Trophoblast cell (in vitro differentiated cells and primary cell): ENCODE measurements around the gene EFEMP1.

Source experiments
- DNase-seq, 2 donors: peaks; one replicate each; pipeline ENCODE4 v3.0.0-alpha.2; 2016
- H2AFZ ChIP-seq: 2 replicates; pipeline ENCODE4 v1.6.1; 2013; ENCODE audit warnings: low read length, moderate library complexity, mild to moderate bottlenecking; ENCODE audit not compliant: insufficient read depth, poor library complexity
- H2AK5ac ChIP-seq: 2 replicates; pipeline ENCODE4 v1.6.1; 2013; ENCODE audit warnings: mild to moderate bottlenecking, low read length
- H2BK120ac ChIP-seq: 2 replicates; pipeline ENCODE4 v1.6.1; 2013; ENCODE audit warnings: low read length, mild to moderate bottlenecking, moderate library complexity; ENCODE audit not compliant: insufficient read depth, poor library complexity
- H2BK12ac ChIP-seq: 2 replicates; pipeline ENCODE4 v1.6.1; 2013; ENCODE audit warnings: mild to moderate bottlenecking, low read length, moderate library complexity
- H2BK5ac ChIP-seq: 2 replicates; pipeline ENCODE4 v1.6.1; 2013; ENCODE audit warnings: low read length, low read depth, moderate library complexity, mild to moderate bottlenecking; ENCODE audit not compliant: poor library complexity
- H3K14ac ChIP-seq: 2 replicates; pipeline ENCODE4 v1.6.1; 2013; ENCODE audit warnings: mild to moderate bottlenecking, low read length
- H3K18ac ChIP-seq: 2 replicates; pipeline ENCODE4 v1.6.1; 2013; ENCODE audit warnings: mild to moderate bottlenecking, low read length
- H3K23ac ChIP-seq: 2 replicates; pipeline ENCODE4 v1.6.1; 2013; ENCODE audit warnings: low read length
- H3K27ac ChIP-seq: 2 replicates; pipeline ENCODE4 v1.5.1; 2013; ENCODE audit warnings: low read depth, mild to moderate bottlenecking, inconsistent platforms, low read length, moderate library complexity
- H3K27me3 ChIP-seq: 2 replicates; pipeline ENCODE4 v1.6.1; 2013; ENCODE audit warnings: inconsistent platforms, mild to moderate bottlenecking, low read length, moderate library complexity; ENCODE audit not compliant: insufficient read depth
- H3K36me3 ChIP-seq, 2 experiments: 1 replicate in 1 of 2; 2 replicates in 1 of 2; pipeline ENCODE4 v1.6.1; 2013; ENCODE audit warnings: low read length in 2 of 2, mild to moderate bottlenecking in 2 of 2, moderate library complexity in 1 of 2; ENCODE audit not compliant: insufficient read depth in 2 of 2, control insufficient read depth in 1 of 2
- H3K4ac ChIP-seq: 2 replicates; pipeline ENCODE4 v1.6.1; 2013; ENCODE audit warnings: low read depth, mild to moderate bottlenecking, low read length, moderate library complexity
- H3K4me1 ChIP-seq, 2 experiments: 1 replicate in 1 of 2; 2 replicates in 1 of 2; pipeline ENCODE4 v1.6.1; 2013; ENCODE audit warnings: low read length in 2 of 2, mild to moderate bottlenecking in 2 of 2, moderate library complexity in 1 of 2; ENCODE audit not compliant: insufficient read depth in 2 of 2, control insufficient read depth in 1 of 2
- H3K4me2 ChIP-seq: 2 replicates; pipeline ENCODE4 v1.6.1; 2013; ENCODE audit warnings: inconsistent platforms, mild to moderate bottlenecking, low read length, moderate library complexity
- H3K4me3 ChIP-seq: 2 replicates; pipeline ENCODE4 v1.5.1; 2013; ENCODE audit warnings: mild to moderate bottlenecking, low read depth, low read length, inconsistent platforms
- H3K79me1 ChIP-seq: one replicate; pipeline ENCODE4 v1.6.1; 2013; ENCODE audit warnings: low read length
- H3K79me2 ChIP-seq: 2 replicates; pipeline ENCODE4 v1.6.1; 2013; ENCODE audit warnings: low read length, mild to moderate bottlenecking; ENCODE audit not compliant: control insufficient read depth, insufficient read depth, poor library complexity
- H3K9ac ChIP-seq: 2 replicates; pipeline ENCODE4 v1.6.1; 2013; ENCODE audit warnings: mild to moderate bottlenecking, low read length
- H3K9me3 ChIP-seq: 2 replicates; pipeline ENCODE4 v1.6.1; 2013; ENCODE audit warnings: low read depth, mild to moderate bottlenecking, control low read depth, inconsistent platforms, low read length; ENCODE audit not compliant: insufficient read depth
- H4K12ac ChIP-seq: 2 replicates; pipeline ENCODE4 v1.6.1; 2013; ENCODE audit warnings: low read depth, mild to moderate bottlenecking, low read length, moderate library complexity
- H4K8ac ChIP-seq: 2 replicates; pipeline ENCODE4 v1.6.1; 2013; ENCODE audit warnings: low read depth, mild to moderate bottlenecking, low read length, moderate library complexity
- H4K91ac ChIP-seq: one replicate; pipeline ENCODE4 v1.6.1; 2013; ENCODE audit warnings: low read depth, mild to moderate bottlenecking, low read length, moderate library complexity
- WGBS: extraction: QIAGEN DNeasy Blood & Tissue Kit; methylation state at CpG from one replicate; pipeline ENCODE4 v1.1.7; 2013; ENCODE audit warnings: missing lambda C conversion rate; ENCODE audit not compliant: insufficient read length, insufficient coverage; ENCODE audit errors: extremely low coverage; 5-methylcytosine and 5-hydroxymethylcytosine counted together

EFEMP1 gene

DNA sequence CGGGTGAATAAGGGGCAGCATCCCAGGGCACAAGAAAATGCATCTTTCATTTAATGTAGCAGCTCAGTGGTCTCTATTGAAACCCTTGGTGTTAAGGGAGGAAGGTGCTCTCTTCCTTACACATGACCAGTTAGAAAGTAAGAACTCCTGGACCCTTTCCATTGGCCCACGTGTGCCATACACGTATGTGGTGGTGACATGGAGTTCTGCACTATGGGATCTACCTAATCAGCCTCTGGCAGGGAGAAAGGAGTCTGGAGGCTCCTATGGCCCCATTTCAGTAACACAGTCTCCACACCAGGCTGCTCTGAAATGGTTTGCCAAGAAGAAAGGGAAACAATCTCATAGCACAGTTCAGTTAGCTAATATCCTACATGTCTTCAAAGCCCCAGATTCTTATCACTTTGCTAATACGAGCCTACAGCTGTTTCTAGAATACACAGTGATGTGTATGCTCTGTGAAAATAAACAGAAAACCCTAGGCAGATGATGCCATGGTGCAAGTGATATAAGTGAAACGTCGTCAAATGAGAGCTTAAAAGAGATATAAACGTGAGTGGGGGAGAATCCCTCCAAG lies 7.0 kb downstream of the EFEMP1 start:
- Histone ChIP-seq H3K79me1 (no peaks in the 10 kb centered on the region), H3K4me2 (no peak overlapping the region), H2BK5ac (no peak overlapping the region), H3K36me3 (no peaks in the 10 kb centered on the region), H3K14ac (no peak overlapping the region), H4K12ac (no peak overlapping the region), H3K9me3 (no peaks in the 10 kb centered on the region), H2AFZ (no peak overlapping the region), H3K27ac (no peak overlapping the region), H2BK12ac (no peak overlapping the region), H3K4me1 (peaks cover 0 to 3% of the 10 kb centered on the region in 2 experiments), H4K8ac (no peak overlapping the region), H3K79me2 (no peaks in the 10 kb centered on the region), H4K91ac (no peak overlapping the region), H3K27me3 (no peaks in the 10 kb centered on the region), H3K18ac (no peak overlapping the region), H3K4me3 (no peak overlapping the region), H2BK120ac (no peak overlapping the region), H3K9ac (no peak overlapping the region), H3K4ac (no peak overlapping the region), H3K23ac (no peak overlapping the region), H2AK5ac (no peak overlapping the region)
- no peak for DNase-seq
- WGBS = no CpG with 5 or more reads among the region's 7 CpGs

DNA sequence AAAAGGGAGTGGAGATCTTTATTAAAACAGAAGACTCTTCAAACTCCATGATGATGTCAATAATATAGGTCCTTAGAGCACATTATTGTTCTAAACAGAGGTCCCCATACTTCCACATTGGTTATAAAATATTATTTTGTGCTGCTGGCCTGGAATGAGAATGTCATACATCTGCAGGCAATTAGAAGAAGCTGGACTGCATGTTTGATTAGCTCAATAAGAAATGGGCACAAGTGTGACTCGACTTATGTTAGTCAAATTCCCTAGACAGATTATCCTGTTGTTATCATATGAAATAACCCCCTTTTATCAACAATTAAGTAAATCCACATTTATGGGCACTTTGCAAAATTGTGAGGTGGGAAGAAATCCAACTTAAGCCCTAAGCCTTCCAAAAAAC lies 8.8 kb downstream of the EFEMP1 start:
- Histone ChIP-seq H3K4me3 (no peak overlapping the region), H3K79me2 (no peaks in the 10 kb centered on the region), H2AK5ac (no peak overlapping the region), H4K12ac (no peak overlapping the region), H2BK5ac (no peak overlapping the region), H3K27ac (no peak overlapping the region), H3K27me3 (no peaks in the 10 kb centered on the region), H4K8ac (no peak overlapping the region), H3K14ac (no peak overlapping the region), H3K9ac (no peak overlapping the region), H3K9me3 (no peaks in the 10 kb centered on the region), H3K4me2 (no peak overlapping the region), H4K91ac (no peak overlapping the region), H3K18ac (no peak overlapping the region), H2BK12ac (no peak overlapping the region), H3K4me1 (peaks cover 0 to 3% of the 10 kb centered on the region in 2 experiments), H2BK120ac (no peak overlapping the region), H2AFZ (no peak overlapping the region), H3K4ac (no peak overlapping the region), H3K79me1 (no peaks in the 10 kb centered on the region), H3K36me3 (no peaks in the 10 kb centered on the region), H3K23ac (no peak overlapping the region)
- WGBS = no CpG with 5 or more reads among the region's 1 CpG
- DNase-seq = no peak

DNA sequence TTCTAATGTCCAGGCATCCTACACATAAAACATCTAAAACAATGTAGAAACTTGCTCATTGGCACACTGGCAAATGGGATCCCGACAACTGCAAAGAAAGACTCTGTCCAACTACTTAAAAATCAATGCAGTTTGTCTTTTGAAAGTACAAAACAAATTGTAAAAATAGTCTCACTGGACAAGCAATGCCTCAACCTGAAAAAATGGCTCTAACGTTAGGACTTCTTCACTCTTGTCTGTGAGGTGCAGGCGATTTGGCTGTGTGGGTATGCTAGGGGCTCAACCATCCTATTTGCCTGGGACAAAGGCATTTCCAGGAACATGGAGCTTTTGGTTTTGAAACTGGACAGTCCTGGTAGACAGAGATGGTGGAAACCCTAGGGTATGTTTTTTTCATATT lies 10.7 kb downstream of the EFEMP1 start:
- H2BK12ac ChIP-seq = no peak overlapping the region
- no peaks in the 10 kb centered on the region for H3K27me3 ChIP-seq
- no peak overlapping the region for H3K14ac ChIP-seq
- no peaks in the 10 kb centered on the region for H3K4me1 ChIP-seq
- no peaks in the 10 kb centered on the region for H3K9me3 ChIP-seq
- no peak overlapping the region for H4K12ac ChIP-seq
- no peak overlapping the region for H3K23ac ChIP-seq
- H2AFZ ChIP-seq = no peak overlapping the region
- no peak overlapping the region for H4K8ac ChIP-seq
- no peak overlapping the region for H3K4me3 ChIP-seq
- H3K79me2 ChIP-seq = no peaks in the 10 kb centered on the region
- H3K36me3 ChIP-seq = no peaks in the 10 kb centered on the region
- WGBS = no CpG with 5 or more reads among the region's 3 CpGs
- H3K27ac ChIP-seq = no peak overlapping the region
- no peak overlapping the region for H2AK5ac ChIP-seq
- H2BK5ac ChIP-seq = no peak overlapping the region
- H4K91ac ChIP-seq = no peak overlapping the region
- H3K4ac ChIP-seq = no peak overlapping the region
- H3K79me1 ChIP-seq = no peaks in the 10 kb centered on the region
- H3K18ac ChIP-seq = no peak overlapping the region
- no peak overlapping the region for H2BK120ac ChIP-seq
- no peak overlapping the region for H3K4me2 ChIP-seq
- DNase-seq = no peak
- H3K9ac ChIP-seq = no peak overlapping the region

DNA sequence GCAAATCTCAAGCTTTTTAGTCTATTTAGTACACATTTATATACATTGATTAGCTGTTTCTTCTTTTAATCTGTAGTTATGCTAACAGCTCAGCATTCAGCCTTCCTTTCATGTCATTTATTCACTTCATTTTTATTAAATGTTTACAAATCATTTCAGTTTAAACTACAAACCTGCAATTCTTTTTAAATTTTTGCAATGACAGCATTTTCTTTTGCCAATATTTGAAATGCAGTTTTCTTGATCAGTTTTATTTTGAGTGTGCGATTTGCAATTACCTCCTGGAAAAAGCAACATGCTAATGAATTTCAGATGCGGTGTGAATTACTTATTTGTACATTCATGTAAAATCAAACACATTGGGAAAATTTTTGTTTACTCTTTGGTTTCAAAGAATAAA lies 13.5 kb downstream of the EFEMP1 start:
- Histone ChIP-seq H3K9ac (no peak overlapping the region), H3K9me3 (no peaks in the 10 kb centered on the region), H3K36me3 (no peaks in the 10 kb centered on the region), H2BK5ac (no peak overlapping the region), H3K14ac (no peak overlapping the region), H2AK5ac (no peak overlapping the region), H3K4me3 (no peak overlapping the region), H3K4me2 (no peak overlapping the region), H3K4ac (no peak overlapping the region), H2BK12ac (no peak overlapping the region), H4K8ac (no peak overlapping the region), H3K27ac (no peak overlapping the region), H3K4me1 (no peaks in the 10 kb centered on the region), H3K27me3 (no peaks in the 10 kb centered on the region), H3K18ac (no peak overlapping the region), H4K12ac (no peak overlapping the region), H2BK120ac (no peak overlapping the region), H2AFZ (no peak overlapping the region), H3K79me1 (no peaks in the 10 kb centered on the region), H3K23ac (no peak overlapping the region), H4K91ac (no peak overlapping the region), H3K79me2 (no peaks in the 10 kb centered on the region)
- DNase-seq = no peak
- no CpG with 5 or more reads among the region's 2 CpGs for WGBS
